Measurements from ENCODE around the gene RAB30.
"Not testable (repeated sequence)": the region's sequence is repeated elsewhere in the genome, so short reads cannot be mapped to it uniquely, and the experiment has no call there.

RAB30 gene

DNA sequence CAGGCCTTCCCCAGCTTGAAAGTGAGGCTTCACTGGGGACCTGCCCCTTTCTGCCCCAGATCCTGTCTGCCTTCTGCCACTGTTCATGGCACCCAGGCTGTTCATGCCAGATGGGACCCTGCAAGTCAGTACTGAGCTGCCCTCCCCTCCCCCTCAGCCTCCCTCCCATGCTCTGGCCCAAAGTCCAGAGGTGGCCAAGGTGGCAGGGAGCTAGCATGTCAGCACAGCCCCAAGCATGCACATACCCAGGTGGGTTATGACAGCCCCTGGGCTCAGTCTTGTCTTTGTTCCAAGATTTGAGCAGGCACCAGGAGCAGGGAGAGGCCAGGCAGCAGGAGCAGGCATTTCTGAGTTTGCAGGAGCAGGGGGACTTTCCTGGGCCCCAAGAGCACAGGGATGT is 126.0 kb downstream of the RAB30 start:
- in situ Hi-C loops (cut with HindIII; ENCODE audit: low pct_ligation_motif_present, low sequenced_read_pairs) = no loop called here
- TF ChIP-seq, protein P1, sequence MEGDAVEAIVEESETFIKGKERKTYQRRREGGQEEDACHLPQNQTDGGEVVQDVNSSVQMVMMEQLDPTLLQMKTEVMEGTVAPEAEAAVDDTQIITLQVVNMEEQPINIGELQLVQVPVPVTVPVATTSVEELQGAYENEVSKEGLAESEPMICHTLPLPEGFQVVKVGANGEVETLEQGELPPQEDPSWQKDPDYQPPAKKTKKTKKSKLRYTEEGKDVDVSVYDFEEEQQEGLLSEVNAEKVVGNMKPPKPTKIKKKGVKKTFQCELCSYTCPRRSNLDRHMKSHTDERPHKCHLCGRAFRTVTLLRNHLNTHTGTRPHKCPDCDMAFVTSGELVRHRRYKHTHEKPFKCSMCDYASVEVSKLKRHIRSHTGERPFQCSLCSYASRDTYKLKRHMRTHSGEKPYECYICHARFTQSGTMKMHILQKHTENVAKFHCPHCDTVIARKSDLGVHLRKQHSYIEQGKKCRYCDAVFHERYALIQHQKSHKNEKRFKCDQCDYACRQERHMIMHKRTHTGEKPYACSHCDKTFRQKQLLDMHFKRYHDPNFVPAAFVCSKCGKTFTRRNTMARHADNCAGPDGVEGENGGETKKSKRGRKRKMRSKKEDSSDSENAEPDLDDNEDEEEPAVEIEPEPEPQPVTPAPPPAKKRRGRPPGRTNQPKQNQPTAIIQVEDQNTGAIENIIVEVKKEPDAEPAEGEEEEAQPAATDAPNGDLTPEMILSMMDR (IDR thresholded peaks at IDR 0.05; ENCODE audit: low read depth, low read length, missing control alignments) = no peak
- no peak overlapping the region for H3K4me3 ChIP-seq (ENCODE audit: low read depth, low read length)
- H3K27me3 ChIP-seq (replicated peaks) = no peaks in the 10 kb centered on the region
- no peak for DNase-seq
- no peaks in the 10 kb centered on the region for H3K36me3 ChIP-seq (replicated peaks)
- H3K27ac ChIP-seq = no peak overlapping the region

DNA sequence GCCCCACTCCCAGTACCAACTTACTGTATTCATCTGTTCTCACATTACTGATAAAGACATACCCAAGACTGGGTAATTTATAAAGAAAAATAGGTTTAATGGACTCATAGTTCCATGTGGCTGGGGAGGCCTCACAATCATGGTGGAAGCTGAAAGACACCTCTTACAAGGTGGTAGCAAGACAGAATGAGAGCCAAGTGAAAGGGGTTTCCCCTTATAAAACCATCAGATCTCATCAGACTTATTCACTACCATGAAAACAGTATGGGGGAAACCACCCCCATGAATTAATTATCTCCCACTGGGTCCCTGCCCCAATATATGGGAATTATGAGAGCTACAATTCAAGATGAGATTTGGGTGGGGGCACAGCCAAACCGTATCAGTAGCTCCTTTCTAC is 126.7 kb downstream of the RAB30 start:
- H3K4me3 ChIP-seq (ENCODE audit: low read depth, low read length); DNase-seq; H3K27ac ChIP-seq; H3K27me3 ChIP-seq (replicated peaks); in situ Hi-C loops (cut with HindIII; ENCODE audit: low pct_ligation_motif_present, low sequenced_read_pairs); H3K36me3 ChIP-seq (replicated peaks): not testable (repeated sequence)

DNA sequence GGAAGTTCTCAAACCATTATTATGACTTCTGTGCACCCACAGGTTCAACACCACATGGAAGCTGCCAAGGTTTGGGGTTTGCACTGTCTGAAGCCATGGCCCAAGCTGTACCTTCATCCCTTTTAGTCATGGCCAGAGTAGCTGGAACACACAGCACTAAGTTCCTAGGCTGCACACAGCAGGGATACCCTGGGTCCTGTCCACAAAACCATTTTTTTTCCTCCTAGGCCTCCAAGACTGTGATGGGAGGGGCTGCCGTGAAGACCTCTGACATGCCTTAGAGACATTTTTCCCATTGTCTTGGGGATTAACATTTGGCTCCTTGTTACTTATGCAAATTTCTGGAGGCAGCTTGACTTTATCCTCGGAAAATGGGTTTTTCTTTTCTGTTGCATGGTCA is 127.5 kb downstream of the RAB30 start:
- in situ Hi-C loops (cut with HindIII; ENCODE audit: low pct_ligation_motif_present, low sequenced_read_pairs) = no loop called here

DNA sequence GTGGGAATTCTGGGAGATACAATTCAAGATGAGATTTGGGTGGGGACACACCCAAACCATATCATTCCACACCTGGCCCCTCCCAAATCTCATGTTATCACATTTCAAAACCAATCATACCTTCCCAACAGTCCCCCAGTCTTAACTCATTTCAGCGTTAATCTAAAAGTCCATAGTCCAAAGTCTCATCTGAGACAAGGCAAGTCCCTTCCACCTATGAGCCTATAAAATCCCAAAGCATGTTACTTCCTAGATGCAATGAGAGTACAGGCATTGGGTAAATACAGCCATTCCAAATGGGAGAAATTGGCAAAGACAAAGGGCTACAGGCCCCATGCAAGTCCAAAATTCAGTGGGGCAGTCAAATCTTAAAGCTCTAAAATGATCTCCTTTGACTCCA is 128.3 kb downstream of the RAB30 start:
- H3K27ac ChIP-seq; H3K4me3 ChIP-seq (ENCODE audit: low read depth, low read length); H3K36me3 ChIP-seq (replicated peaks); H3K27me3 ChIP-seq (replicated peaks); in situ Hi-C loops (cut with HindIII; ENCODE audit: low pct_ligation_motif_present, low sequenced_read_pairs); DNase-seq: not testable (repeated sequence)

More for the DNA sequence above, 127.5 kb downstream of the RAB30 start:
- no peaks in the 10 kb centered on the region for H3K27me3 ChIP-seq (replicated peaks)
- H3K27ac ChIP-seq = no peak overlapping the region
- DNase-seq = no peak
- no peak overlapping the region for H3K4me3 ChIP-seq (ENCODE audit: low read depth, low read length)
- TF ChIP-seq, protein P1 (IDR thresholded peaks at IDR 0.05; ENCODE audit: low read depth, low read length, missing control alignments) = no peak
- no peaks in the 10 kb centered on the region for H3K36me3 ChIP-seq (replicated peaks)

DNA sequence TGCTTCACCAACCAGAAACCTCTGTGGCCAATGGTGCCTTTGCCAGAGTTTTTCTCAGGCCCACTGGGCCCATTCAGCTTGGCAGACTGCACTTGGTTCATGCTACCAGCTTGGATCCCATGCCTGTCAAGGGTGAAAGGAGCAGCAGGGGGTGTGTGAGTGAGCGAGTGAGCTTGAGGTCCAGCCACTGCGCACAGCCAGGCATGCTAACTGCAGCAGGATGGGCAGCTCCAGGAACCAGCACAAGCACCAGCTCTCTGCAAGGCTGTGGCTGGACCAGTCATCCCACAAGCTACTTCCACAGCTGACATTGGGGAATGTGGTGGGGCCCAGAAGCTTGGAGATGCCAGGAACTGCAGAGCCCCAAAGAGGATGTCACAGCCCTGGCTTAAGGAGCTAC is 129.3 kb downstream of the RAB30 start:
- no peaks in the 10 kb centered on the region for H3K27me3 ChIP-seq (replicated peaks)
- no peaks in the 10 kb centered on the region for H3K36me3 ChIP-seq (replicated peaks)
- H3K4me3 ChIP-seq (ENCODE audit: low read depth, low read length) = no peak overlapping the region
- in situ Hi-C loops (cut with HindIII; ENCODE audit: low pct_ligation_motif_present, low sequenced_read_pairs) = no loop called here
- DNase-seq = no peak
- TF ChIP-seq, protein P1 (IDR thresholded peaks at IDR 0.05; ENCODE audit: low read depth, low read length, missing control alignments) = no peak
- no peak overlapping the region for H3K27ac ChIP-seq

DNA sequence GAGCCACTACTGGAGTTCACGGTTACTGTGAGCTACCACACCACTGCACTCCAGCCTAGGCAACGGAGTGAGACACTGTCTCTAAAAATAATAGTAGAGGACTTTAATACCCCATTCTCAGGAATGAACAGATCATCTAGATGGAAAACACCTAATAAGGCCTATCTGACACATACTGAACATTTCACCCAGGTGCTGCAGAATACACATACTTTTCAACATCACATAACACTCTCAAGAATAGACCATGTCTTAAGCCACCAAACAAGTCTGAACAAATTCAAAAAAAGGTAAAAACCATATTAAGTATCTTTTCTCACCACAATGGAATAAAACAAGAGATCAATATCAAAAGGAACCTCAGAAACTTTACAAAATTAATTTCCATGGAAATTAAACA is 132.2 kb downstream of the RAB30 start:
- in situ Hi-C loops (cut with HindIII; ENCODE audit: low pct_ligation_motif_present, low sequenced_read_pairs) = no loop called here
- DNase-seq = no peak
- H3K36me3 ChIP-seq (replicated peaks) = no peaks in the 10 kb centered on the region
- H3K27me3 ChIP-seq (replicated peaks) = no peaks in the 10 kb centered on the region
- H3K27ac ChIP-seq = no peak overlapping the region
- H3K4me3 ChIP-seq (ENCODE audit: low read depth, low read length) = no peak overlapping the region
- TF ChIP-seq, protein P1 (IDR thresholded peaks at IDR 0.05; ENCODE audit: low read depth, low read length, missing control alignments) = no peak

DNA sequence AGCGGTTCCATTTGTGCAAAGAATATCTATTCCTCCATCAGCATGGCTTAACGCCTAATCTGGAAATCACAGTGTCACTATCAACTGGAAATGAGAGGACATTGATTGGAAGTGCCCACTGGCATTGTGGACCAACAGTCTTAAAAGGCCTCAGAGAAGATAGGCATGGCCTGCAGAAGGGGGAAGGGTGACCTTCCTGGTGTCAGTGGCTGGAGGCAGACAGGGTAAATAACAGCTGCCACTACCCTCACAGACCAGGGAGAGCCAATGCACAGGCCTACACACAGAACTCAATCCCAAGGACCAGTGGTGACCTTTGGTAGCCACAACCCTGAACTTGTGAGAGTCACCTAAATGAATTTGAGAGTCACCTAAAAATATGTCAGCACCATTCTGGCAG is 134.1 kb downstream of the RAB30 start:
- TF ChIP-seq, protein P1 (IDR thresholded peaks at IDR 0.05; ENCODE audit: low read depth, low read length, missing control alignments) = no peak
- no peak for DNase-seq
- Histone ChIP-seq H3K27ac (no peak overlapping the region), H3K4me3 (ENCODE audit: low read depth, low read length) (no peak overlapping the region), H3K27me3 (replicated peaks) (no peaks in the 10 kb centered on the region), H3K36me3 (replicated peaks) (no peaks in the 10 kb centered on the region)
- in situ Hi-C loops (cut with HindIII; ENCODE audit: low pct_ligation_motif_present, low sequenced_read_pairs) = no loop called here
